Activated CD4-positive, alpha-beta T cell treated with anti-CD3 and anti-CD28 coated beads for 1 hour (primary cell): Measurements from ENCODE around the gene VAMP4.
A peak's percentile ranks its signal among the peaks of the same experiment; 100 is the strongest.

Source experiments
- DNase-seq: peaks from one replicate; pipeline ENCODE4 v3.0.0-alpha.2; 2020

Gene VAMP4, protein sequence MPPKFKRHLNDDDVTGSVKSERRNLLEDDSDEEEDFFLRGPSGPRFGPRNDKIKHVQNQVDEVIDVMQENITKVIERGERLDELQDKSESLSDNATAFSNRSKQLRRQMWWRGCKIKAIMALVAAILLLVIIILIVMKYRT

DNA sequence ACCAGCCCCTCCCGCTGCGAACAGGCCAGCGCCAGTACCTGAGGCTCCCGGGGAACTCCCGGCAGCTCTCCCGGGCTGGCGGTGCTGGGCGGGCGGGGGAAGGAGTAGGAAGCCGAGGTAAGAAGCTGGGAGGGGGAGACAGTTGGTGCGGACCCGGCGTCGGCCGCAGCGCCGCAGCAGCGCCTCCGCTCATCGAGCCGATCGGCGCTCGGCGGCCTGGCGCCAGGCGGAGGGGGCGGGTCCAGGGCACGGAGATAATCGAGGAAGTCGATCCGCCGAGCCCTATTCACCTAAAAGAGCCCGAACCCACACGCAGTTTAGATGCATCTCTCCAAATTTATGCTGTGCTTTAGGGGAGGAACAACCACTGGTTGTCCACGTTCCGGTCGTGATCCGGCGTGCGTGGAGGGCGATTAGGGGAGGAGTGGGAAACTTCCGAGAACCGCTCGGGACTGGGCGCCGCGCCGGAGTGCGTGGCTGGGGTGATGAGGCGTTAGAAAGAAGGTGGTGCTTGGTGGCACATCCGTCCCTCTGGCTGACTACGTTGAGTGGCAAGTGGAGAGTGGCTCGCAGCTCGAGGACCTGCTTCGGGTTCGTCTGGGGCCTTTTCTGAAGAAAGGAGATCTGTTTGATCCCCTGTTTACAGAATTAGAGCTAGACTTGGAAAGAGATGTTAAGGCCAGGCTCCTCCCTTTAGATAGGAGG is at the start of gene VAMP4:
Gene VAMP4 (minus strand): TSS at position 194 of the 705 bp plus-strand sequence. CDS start 3,651 bp downstream, outside the sequence.
- DNase-seq, result peak; percentile 76

DNA sequence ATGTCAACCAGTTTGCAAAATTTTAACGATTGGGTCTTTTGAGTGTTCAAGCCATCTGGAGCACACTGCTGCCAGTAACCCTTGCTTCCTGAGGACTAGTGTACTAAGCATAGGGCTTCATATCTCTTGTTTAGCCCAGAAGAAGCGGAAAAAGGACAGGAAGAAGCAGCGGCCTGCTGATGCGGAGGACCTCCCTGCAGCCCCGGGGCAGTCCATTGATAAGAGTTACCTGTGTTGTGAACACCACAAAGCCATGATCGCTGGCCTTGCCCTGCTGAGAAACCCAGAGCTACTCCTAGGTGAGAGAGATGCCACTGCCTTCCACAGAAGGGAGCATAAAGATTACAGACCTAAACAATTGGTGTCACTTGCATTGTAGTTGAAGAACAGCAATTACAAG is 48.5 kb upstream of the VAMP4 start:
- no peak for DNase-seq

DNA sequence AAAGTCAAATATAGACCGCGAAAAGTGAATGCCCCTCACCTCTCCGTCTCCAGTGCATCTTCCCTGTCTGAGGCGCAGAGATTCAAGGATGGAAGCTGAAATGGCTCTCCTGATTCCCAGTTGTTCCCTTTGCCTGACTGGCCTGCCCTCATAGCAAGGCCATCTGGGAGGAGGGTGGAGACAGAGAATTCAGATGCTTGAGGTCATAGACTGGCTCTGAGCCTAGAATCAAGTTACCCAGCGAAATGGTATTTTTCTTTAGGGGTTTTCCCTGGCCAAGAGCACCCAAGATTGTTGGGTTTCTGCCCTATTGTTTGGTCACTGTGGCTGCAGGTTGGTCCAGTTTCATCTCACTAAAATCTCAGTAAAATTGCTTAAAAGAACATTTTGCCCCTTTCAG is 46.8 kb upstream of the VAMP4 start:
- DNase-seq, result no peak

DNA sequence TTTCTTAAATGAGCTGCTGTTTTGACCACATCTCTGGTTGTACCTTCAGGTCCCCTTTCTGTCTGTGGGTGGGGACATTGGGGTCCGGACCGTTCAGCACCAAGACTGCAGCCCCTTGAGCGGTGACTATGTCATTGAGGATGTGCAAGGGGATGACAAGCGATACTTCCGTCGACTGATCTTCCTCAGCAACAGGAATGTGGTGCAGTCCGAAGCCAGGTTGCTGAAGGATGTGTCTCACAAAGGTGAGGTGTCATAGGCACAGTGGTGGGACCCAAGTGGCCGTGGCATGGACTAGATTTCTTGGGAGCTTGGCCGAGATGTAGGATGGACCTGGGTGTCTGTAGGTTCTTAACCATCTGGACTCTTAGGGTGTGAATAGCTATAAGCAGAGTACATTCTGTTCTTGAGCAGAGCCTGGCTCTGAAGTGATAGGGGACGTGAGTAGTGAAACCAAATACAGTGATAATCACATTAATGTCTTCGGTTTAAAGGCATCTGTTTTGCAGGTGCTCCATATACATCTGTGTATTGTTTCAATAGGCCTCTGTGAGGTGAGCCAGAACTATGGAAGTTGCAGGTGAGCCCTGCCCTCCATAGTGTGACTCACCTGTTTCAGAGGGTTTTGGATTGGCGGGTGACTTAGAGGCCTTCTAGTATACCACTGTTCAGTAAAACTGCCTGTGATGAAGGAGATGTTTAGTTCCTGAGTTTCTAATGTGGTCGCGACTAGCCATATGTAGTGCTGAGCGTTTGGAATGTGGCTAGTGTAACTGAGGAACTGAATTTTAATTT is 46.0 kb upstream of the VAMP4 start:
- no peak for DNase-seq

DNA sequence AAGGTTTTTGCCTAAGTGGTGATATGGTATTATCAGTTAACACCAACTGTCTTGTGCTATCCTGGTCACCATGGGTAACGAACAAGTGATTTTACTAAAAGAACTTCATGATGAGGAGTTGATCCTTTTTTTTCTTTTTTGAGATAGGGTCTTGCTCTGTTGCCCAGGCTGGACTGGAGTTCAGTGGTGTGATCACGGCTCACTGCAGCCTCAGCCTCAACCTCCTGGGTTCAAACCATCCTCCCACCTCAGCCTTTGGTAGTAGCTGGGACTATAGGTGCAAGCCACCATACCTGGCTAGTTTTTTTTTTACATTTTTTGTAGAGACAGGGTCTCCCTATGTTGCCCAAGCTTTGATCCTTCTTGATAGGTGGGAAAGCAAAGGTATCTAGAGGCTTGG is 44.7 kb upstream of the VAMP4 start:
- no peak for DNase-seq

DNA sequence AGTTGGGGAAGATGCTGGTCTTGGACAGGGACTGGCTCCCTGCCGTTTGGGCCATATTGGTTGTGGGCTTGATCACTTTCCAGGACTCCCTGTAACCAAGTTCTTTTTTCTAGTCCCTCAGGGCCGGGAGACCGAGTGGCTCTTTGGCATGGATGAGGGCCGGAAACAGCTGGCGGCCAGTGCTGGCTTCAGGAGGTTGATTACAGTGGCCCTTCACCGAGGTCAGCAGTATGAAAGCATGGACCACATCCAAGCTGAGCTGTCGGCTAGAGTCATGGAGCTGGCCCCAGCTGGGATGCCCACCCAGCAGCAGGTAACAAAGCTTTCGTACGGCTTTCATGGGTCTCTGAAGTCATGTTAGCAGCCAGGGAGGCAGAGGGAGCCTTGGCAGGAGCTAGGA is 43.9 kb upstream of the VAMP4 start:
- no peak for DNase-seq

DNA sequence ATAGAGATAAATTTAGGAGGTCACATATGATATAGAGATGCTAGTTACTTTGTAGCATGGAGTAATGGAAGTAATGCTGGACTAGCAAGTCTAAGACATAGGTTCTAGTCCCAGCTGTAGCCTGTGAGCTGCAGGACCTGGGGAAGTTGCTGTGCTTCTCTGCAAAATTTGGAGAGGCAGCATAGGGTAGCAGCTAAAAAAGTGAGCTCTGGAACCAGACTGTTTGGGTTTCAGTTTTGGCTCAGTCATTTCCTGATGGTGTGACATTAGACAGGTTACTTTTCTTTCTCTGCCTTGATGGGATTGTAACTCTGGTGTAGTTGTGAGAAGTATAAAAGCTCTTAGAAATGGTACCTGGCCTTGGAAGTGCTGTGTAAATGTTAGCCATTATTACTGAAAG is 42.9 kb upstream of the VAMP4 start:
- no peak for DNase-seq

DNA sequence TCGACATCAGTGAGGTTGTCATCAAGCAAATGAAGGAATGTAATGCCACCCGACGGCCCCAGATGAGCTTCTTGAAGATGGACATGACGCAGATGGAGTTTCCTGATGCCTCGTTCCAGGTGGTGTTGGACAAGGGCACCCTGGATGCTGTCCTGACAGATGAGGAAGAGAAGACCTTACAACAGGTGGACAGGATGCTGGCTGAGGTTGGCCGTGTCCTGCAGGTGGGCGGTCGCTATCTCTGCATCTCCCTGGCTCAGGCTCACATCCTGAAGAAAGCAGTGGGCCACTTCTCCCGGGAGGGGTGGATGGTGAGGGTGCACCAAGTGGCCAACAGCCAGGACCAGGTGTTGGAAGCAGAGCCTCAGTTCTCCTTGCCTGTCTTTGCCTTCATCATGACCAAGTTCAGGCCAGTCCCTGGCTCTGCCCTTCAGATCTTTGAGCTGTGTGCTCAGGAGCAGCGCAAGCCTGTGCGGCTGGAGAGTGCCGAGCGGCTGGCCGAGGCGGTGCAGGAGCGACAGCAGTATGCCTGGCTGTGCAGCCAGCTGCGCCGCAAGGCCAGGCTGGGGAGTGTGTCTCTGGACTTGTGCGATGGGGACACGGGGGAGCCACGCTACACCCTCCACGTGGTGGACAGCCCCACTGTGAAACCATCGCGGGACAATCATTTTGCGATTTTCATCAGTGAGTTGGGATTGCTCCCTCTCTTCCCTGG is 42.1 kb upstream of the VAMP4 start:
- DNase-seq, result no peak

DNA sequence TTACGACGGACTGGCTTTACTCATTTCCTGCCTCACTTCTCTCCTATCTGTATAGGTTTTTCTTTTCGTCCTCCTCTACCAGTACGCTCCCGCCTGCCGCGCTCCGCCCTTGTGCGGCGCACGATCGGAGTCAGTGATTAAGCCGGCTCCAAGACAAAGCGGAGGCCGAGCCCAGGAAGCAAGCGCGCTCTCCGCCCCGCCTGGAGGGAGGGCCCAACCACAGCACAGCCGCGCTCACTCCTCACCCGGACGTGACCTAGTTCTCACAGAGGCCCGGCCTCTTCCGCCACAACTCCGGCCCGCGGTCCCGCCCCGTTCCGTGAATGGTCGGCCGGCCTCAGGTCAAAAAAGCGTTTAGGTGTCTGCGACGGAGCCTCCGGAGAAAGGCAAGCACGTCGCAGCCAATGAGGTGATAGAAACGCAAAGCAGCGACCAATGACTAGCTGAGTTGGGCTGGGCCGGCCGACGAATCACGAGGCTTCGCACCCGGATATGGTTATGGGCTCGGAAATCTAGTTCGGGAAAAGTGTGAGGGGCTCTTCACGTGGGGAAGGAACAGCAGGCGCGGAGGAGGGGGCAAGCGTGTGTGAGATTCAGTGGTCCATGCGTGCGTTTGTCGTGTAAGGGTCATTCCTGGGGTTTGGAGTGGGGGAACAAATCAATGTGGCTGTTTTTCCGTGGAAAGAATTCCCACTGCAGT is 39.5 kb upstream of the VAMP4 start, which contains the start of gene METTL13:
Gene METTL13 (plus strand): TSS at position 485 of the 700 bp plus-strand sequence. CDS start 308 bp downstream, outside the sequence.
- DNase-seq, result peak; percentile 98

DNA sequence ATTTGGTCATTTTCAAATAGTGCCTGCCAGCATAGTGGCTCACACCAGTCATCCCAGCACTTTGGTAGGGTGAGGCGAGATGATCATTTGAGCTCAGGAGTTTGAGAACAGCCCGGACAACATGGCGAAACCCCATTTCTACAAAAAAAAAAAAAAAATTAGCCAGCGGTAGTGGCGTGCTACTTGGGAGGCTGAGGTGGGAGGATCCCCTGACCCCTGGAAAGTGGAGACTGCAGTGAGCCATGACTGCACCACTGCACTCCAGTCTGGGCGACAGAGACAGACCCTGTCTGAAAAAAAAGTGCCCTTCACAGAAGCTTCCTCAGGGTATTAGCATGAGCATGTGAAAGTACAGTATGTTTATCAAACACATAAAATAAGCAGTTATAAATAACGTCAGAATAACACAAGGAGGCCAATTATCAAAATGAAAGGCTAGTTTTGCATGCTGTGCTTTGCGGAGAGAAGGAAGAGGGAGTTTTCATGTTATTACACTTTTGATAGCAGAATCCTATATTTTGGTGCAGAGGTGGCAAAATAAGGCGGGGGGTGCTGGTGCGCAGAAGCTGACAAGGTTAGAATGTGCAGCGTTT is 38.8 kb upstream of the VAMP4 start:
- DNase-seq, result no peak

DNA sequence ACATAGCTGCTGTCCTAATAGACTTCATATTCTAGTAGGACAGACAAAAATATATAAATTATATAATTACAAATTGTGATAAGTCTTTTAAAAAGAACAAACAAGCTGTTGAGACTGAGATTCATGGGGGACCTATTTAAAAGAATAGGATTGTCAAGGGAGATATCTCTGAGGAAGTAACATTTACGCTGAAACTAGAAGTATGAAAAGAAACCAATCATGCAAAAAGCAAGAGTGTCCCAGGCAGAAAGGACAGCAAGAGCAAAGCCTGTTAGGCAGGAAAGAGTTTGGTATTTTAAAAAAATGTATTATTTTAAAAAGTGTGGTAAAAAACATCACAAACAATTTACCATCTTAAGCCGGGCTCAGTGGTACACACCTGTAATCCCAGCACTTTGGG is 30.4 kb upstream of the VAMP4 start:
- no peak for DNase-seq

DNA sequence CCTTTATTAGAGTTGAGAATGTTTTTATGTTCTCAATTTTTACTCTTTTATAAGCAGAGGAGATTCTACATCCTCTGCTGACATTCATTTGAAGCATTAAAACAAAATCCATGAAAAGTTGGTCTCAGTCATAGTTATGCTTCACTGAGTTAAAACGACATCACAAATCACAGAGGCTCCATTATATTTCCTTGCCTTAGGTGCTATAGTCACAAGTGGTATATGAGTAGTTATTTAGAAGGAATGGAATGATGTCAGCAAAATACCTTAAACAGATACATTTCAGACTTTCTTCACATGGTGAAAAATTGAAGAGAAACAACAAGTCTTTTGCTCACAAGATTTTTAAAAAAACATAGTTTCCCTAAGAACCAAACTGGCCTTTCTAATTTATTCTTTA is 27.9 kb upstream of the VAMP4 start:
- DNase-seq, result no peak

DNA sequence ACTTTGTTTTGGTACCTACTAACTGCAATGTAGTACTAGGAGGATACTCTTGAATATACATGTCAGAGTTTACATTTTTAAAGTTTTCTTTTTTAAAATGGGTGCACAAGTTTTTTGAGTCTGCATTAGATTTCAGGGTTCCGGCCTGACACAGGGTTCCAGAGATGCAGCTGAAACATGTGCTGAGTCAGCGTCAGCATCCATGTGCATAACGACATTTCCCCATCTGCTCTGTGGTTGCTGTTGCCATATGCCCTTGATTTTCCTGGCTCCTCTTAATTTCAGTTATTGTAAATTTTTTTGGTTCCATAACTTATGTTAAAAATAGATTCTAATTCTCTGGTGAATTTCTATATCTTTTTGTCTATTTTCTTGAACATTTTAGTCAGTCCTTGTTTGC is 27.3 kb upstream of the VAMP4 start:
- no peak for DNase-seq

DNA sequence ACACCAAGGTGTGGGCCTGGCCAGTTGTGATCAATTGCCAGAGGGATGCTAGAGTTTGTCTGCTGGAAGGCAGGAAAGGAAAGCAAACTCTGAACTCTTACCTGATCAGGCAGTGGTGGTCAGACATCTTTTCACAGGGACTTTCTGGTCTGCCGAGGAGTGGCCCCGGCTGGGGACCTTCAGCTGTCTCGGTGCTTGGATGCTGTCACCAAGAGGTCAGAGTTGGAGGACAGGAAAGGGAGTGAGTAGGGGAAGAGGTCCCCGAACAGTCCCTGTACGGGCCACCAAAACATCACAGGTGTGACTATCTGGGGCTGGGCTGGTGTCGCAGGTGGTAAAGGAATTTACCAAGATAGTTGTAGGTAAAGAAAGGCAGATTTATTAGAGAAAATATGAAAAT is 21.9 kb upstream of the VAMP4 start:
- DNase-seq, result no peak

DNA sequence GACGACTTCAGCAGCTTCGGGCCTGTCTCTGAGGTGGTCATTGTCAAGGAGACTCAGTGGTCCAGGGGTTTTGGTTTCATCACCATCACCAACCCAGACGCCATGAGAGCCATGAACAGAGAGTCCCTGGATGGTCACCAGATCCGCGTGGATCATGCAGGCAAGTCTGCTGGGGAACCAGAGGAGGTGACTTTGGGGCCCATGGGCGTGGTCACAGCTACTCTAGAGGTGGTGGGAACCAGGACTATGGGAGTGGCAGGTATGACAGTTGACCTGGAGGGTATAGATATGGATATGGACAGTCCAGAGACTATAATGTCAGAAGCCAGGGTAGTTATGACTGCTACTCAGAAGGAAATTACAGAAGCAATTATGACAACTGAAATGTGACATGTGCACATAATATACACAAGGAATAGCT is 20.3 kb upstream of the VAMP4 start:
- DNase-seq, result no peak

DNA sequence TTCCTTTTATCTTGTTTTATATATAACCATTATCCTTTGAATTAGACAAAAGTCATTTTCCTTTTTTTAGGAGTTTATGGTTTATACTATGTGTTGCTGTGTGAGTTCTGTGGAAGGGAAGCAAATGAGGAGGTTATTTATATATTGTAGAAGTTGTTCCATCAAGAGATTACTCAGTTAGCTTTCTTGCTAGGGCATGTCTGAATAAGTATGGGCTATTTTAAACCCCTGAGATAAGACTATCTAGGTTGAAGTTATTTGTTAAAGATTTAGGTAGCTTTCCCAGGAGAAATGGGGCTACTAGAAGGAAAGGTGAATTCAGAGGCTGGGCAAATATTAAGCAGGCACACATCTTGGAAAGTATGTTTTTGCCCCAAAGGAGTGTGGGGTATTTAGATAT is 16.1 kb upstream of the VAMP4 start:
- no peak for DNase-seq

DNA sequence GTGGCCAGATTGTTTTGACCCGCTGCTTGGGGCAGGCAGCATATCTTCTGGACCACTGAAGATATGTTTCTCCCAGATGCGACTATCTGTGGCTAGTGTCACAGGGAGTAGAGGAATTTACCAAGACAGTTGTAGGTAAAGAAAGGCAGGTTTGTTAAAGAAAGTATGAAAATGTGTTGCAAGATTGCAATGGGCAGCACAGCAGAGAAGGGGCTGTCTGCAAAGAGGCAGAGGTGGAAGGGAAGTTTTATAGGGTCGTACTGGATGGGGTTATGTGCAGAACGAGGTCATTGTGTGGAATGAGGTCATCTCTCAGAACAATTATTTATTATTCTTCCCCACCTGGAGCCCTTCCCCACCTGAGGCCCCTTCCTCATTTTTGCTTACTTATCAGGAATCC is 15.0 kb upstream of the VAMP4 start:
- no peak for DNase-seq

DNA sequence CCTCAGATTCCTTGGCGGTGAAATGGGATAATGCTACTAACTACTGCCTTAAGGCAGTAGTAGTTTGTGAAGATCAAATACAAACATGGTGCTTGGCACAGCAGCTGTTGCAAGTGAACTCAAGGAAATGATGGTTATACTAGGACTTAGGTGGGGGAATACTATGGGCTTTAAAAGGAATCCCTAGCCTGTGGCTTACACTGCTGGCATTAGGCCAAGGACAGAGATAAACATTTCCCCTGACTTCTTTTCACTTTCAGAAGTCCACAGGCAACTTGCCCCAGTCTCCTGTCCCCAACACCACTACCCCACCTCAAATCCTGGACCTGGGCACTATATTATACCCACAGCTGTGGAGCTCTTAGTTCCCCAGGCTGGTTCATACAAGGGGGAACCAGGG is 13.1 kb upstream of the VAMP4 start:
- DNase-seq, result no peak

DNA sequence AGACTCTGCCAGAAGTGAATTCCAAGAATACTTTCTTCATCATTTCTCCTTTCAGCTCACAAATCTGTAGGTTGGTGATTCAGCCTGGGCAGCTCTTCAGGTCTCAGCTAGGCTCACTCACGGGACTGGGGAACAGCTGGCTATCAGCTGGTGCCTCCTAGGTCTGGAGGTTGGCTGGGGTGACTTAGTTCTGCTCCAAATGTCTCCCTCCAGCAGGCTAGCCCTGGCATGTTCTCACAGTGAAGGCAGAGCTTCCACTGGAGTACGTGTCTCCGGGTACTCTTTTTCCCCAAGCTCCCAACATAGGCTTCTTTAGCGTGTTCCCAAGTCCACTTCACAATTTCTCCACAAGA is 12.5 kb upstream of the VAMP4 start:
- no peak for DNase-seq

DNA sequence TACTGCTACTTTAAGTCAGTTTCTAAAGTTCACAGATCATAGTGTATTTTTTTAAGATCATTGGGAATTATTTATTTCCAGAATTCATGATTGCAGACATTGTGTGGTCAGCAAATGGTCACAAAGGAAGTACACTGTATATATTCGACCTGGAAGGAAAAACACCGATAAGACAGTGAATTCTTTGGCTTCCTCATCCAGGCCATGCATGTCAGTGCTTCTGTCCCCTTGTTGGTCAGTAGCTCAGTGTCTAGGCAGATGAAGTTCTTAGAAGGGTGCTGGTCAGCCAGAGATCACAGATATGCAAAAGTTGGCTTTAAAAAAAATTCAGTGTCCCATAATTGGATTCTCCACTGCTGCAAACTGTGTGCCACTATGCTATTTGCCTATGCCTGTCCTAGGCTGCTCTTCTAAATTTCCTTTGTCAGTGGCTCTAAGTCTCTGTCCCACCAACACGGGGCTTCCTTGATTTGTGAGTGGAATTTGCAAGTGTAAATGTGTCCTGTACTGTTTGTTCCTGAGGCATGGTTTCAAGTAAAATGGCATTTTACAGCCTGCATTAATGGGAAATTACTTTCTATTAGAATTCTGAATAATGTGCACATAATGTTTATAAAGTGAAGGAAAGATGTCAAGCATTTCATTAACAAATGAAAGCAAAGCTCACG is 12.0 kb upstream of the VAMP4 start:
- no peak for DNase-seq

DNA sequence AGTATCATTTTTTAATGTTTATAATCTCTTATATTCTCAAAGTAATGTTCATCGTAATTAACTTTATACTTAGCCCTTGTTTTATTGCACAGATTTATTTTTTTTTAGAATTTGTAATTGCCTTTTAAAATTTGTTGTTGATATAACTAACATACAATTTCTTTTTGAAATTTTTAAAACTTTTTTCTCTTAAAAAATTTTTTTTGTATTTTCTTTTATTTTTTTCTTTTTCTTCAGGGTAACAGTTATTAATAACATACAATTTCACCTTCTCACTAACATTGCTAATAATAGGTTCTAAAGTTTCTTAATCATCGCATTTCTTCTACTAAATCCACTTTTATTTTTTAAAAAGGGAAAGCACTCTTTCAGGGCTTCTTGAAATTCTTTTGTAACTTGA is 11.3 kb upstream of the VAMP4 start:
- DNase-seq, result no peak

DNA sequence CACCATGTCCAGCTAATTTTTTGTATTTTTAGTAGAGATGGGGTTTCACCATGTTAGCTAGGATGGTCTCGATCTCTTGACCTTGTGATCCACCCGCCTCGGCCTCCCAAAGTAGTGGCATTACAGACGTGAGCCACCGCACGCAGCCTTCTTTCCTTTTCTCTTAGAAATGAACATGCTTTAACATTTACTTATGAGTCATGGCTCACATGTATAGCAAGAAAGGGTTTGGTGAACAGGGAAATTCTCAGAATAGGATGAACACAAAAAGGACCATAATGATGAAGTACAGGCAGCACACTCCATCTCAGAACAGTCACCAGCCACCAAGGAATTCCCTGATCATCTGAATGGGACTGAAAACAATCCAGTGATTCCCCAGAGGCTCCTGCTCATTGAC is 9.4 kb upstream of the VAMP4 start:
- no peak for DNase-seq
